HepG2 (cell line): ENCODE data around the gene CREG2. TPM values are rescaled to one million over a fixed set of nuclear protein-coding genes. Genes with fewer than 3 reads are reported as not detected.

Experiments
- ATAC-seq: fragments of 200-7000 bp; cut with Tn5 transposase; 3 replicates; pipeline ENCODE4 v1.9.1; 2020; ENCODE audit warnings: mild to moderate bottlenecking, moderate library complexity
- BruUV-seq: library from RNA; stranded (reverse); fragments of 400-500 nt; replicated peaks from 2 replicates; lab custom pipeline; 2021; lab: Mats Ljungman, UMichigan
- CTCF ChIA-PET: fragments of 300-600 bp; formaldehyde crosslinking; extraction: SDS; loops from one replicate; lab custom pipeline; 2021; ENCODE audit warnings: low total read pairs, inconsistent platforms, low intra/inter-chr PET ratio; lab: Yijun Ruan, JAX
- POLR2A ChIA-PET: fragments of 350-600 bp; sonication (Branson Sonifier 250); formaldehyde crosslinking; loops from one replicate; lab custom pipeline; 2020; ENCODE audit warnings: antibody characterized with exemption, inconsistent platforms; lab: Yijun Ruan, JAX
- DNase-seq: peaks from one replicate; pipeline ENCODE4 v3.0.0-alpha.2; 2015; ENCODE audit warnings: low spot score
- FAIRE-seq: peaks from 3 replicates; lab custom pipeline; 2011; peaks lifted over from hg19 to GRCh38; lab: Jason Lieb, UNC
- H2AFZ ChIP-seq: one replicate; pipeline ENCODE4 v1.6.1; 2011; ENCODE audit warnings: low read length, inconsistent platforms
- H3K27ac ChIP-seq: fragments of 300-600 bp; 3 replicates; pipeline ENCODE4 v1.8.0; 2011; ENCODE audit warnings: mixed run types, mild to moderate bottlenecking, mixed read lengths, low read length, inconsistent platforms; ENCODE audit not compliant: insufficient read depth; ENCODE audit errors: extremely low read length
- H3K27me3 ChIP-seq, 2 experiments: fragments of 200-600 bp in 1 of 2; 2 replicates in 1 of 2; 3 replicates in 1 of 2; pipeline versions ENCODE4 v1.6.0 to v1.8.0; 2011; ENCODE audit warnings: low read length in 2 of 2, mild to moderate bottlenecking in 2 of 2, moderate library complexity in 2 of 2, inconsistent platforms in 1 of 2; ENCODE audit not compliant: insufficient read depth in 2 of 2, control insufficient read depth in 1 of 2
- H3K36me3 ChIP-seq, 2 experiments: fragments of 200-600 bp in 1 of 2; replicated peaks in 1 of 2; 2 replicates in 1 of 2; 3 replicates in 1 of 2; pipeline versions ENCODE4 v1.5.1 to v1.8.0; 2011; ENCODE audit warnings: low read length in 2 of 2, inconsistent platforms in 1 of 2; ENCODE audit not compliant: insufficient read depth in 2 of 2, control insufficient read depth in 1 of 2
- H3K4me1 ChIP-seq: 2 replicates; pipeline ENCODE4 v1.5.1; 2012; ENCODE audit warnings: low read length, inconsistent platforms; ENCODE audit not compliant: insufficient read depth
- H3K4me2 ChIP-seq: 2 replicates; pipeline ENCODE4 v1.6.0; 2011; ENCODE audit warnings: low read depth, low read length, inconsistent platforms
- H3K4me3 ChIP-seq, 3 experiments: fragments of 200-600 bp in 1 of 3; sonication (generic), shearing (Covaris generic) in 1 of 3; replicated peaks in 1 of 3; 2 replicates each; pipeline ENCODE4 v1.5.1; 2011 to 2016; ENCODE audit warnings: low read length in 3 of 3, inconsistent platforms in 2 of 3, low read depth in 2 of 3, mild to moderate bottlenecking in 2 of 3, control low read depth in 1 of 3, mixed read lengths in 1 of 3; ENCODE audit not compliant: insufficient read depth in 1 of 3
- H3K79me2 ChIP-seq: one replicate; pipeline ENCODE4 v1.6.1; 2011; ENCODE audit warnings: low read length, inconsistent platforms; ENCODE audit not compliant: insufficient read depth
- H3K9ac ChIP-seq: 2 replicates; pipeline ENCODE4 v1.6.0; 2011; ENCODE audit warnings: mild to moderate bottlenecking, low read depth, low read length, inconsistent platforms; ENCODE audit not compliant: insufficient read depth
- H3K9me3 ChIP-seq: 2 replicates; pipeline ENCODE4 v1.5.1; 2012; ENCODE audit warnings: mild to moderate bottlenecking, low read length
- H4K20me1 ChIP-seq: 2 replicates; pipeline ENCODE4 v1.6.0; 2011; ENCODE audit warnings: inconsistent platforms, mild to moderate bottlenecking, low read length, moderate library complexity; ENCODE audit not compliant: insufficient read depth
- NFKB2 ChIP-seq: sonication (generic); formaldehyde crosslinking; IDR thresholded peaks from 2 replicates; pipeline ENCODE4 v1.4.0; 2020; ENCODE audit warnings: missing genetic modification reagents, borderline replicate concordance
- SALL1 ChIP-seq: sonication (generic); formaldehyde crosslinking; IDR thresholded peaks from 2 replicates; pipeline ENCODE4 v1.8.0; 2022; ENCODE audit warnings: mild to moderate bottlenecking, missing genetic modification reagents
- SMARCC2 ChIP-seq: fragments of 450-650 bp; IDR thresholded peaks from 2 replicates; pipeline ENCODE4 v1.6.1; 2017; ENCODE audit warnings: antibody characterized with exemption, mild to moderate bottlenecking
- ZNF547 ChIP-seq: sonication (generic); formaldehyde crosslinking; IDR thresholded peaks from 2 replicates; pipeline ENCODE4 v1.5.1; 2020; ENCODE audit warnings: mild to moderate bottlenecking, missing genetic modification reagents
- ZNF614 ChIP-seq: IDR thresholded peaks from 2 replicates; pipeline ENCODE4 v1.6.1; 2018; ENCODE audit warnings: missing biosample characterization, missing genetic modification reagents, inconsistent platforms, borderline replicate concordance
- ZNF761 ChIP-seq: sonication (generic); formaldehyde crosslinking; conservative IDR thresholded peaks from 2 replicates; pipeline ENCODE4 v1.4.0; 2020; ENCODE audit warnings: mild to moderate bottlenecking, missing genetic modification reagents
- WGBS: methylation state at CpG from one replicate; pipeline ENCODE4 v1.1.6; 2017; ENCODE audit warnings: low lambda C conversion rate; 5-methylcytosine and 5-hydroxymethylcytosine counted together
- in situ Hi-C: cut with HindIII; loops from 2 replicates; pipeline ENCODE4 v1.10.0; 2017; ENCODE audit warnings: low pct_unique_long_range_greater_than_20kb; ENCODE audit not compliant: extremely low pct_ligation_motif_present
- intact Hi-C: fragments of 100-400 bp; cut with micrococcal nuclease; formaldehyde crosslinking; loops from one replicate; pipeline ENCODE4 v1.10.0; 2022; ENCODE audit not compliant: unreplicated experiment
- polyA plus RNA-seq, 8 experiments: library from polyadenylated mRNA; depleted of rRNA in 3 of 8; stranded (reverse) in 7 of 8; unstranded in 1 of 8; fragments of >200 nt; fragmentation: Illumina TruSeq in 4 of 8; extraction: Trizol in 4 of 8; gene quantifications; 2 replicates each; pipeline versions ENCODE4 v1.2.1 to v1.2.3, GENCODE V29; 2011 to 2016; ENCODE audit warnings: low read depth in 4 of 8, missing spikeins in 1 of 8, mixed read lengths in 1 of 8; ENCODE audit not compliant: insufficient read depth in 1 of 8
- total RNA-seq, 5 experiments: library from RNA; depleted of rRNA; stranded (reverse); fragments of >200 nt; fragmentation: Illumina TruSeq; extraction: Trizol; gene quantifications; 2 replicates each; pipeline ENCODE4 v1.2.3, GENCODE V29; 2016; ENCODE audit warnings: low read depth in 1 of 5
- TF ChIP-seq, protein P1 (sequence below), 2 experiments: fragments of 450-650 bp in 1 of 2; sonication (generic) in 1 of 2; formaldehyde crosslinking in 1 of 2; IDR thresholded peaks; 2 replicates each; pipeline versions ENCODE4 v1.6.1 to v1.8.0; 2016 to 2022; ENCODE audit warnings: antibody characterized with exemption in 1 of 2, mild to moderate bottlenecking in 1 of 2, missing genetic modification reagents in 1 of 2

CREG2 gene
- total and polyA plus RNA-seq, 2 of the 13 experiments (the other 11 are each of a cell fraction or from before 2014, with no cell fraction given), result 0.18 to 0.26 TPM

- peak; percentile 98; the same call in 1 of the 2 replicates for TF ChIP-seq ZNF614 (CRISPR knock-in tag)
- TF ChIP-seq SMARCC2, result peak; percentile 31; the same call in 1 of the 2 replicates
- TF ChIP-seq ZNF761 (CRISPR knock-in tag), result peak; percentile 93
Observed at GRCh38 chr2:101308432-101309210, 78.7 kb downstream of the CREG2 start, which contains the start of gene RNF149 (continued).

DNA sequence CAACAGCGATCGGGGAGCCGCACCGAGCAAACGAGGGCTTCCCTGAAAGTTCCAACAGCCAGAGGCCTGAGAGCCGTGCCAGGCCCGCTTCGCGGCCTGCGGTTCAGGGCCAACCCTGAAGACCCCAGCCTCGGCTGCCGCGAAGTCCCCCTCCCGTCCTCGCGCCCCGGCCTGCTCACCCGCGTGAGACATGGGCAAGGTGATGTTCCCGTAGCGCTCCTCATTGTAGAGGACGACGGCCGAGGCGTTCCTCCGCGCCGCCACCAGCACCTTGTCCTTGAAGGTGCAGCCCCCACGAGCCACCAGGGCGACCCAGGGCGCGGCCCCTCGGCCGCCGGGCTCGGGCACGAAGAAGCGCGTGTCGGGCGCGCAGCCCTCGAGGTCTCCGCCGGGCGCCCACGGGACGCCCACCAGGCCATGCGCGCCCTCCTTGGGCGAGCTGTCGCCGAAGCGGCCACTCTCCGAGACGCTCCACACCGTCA lies 79.3 kb downstream of the CREG2 start:
- peak overlapping the region; percentile 85 for H3K27ac ChIP-seq
- ChIA-PET CTCF (no interaction called here), POLR2A (interaction anchor here (0.9 to 4.0 kb wide), 18 partner anchors 8 to 485 kb away, joined by 3 to 37 read pairs (median 5); partner anchors contain the start of gene CNOT11)
- no peaks in the 10 kb centered on the region for H3K9me3 ChIP-seq
- H3K79me2 ChIP-seq, result peaks cover 54% of the 10 kb centered on the region
- peaks cover 0 to 11% of the 10 kb centered on the region in 2 experiments; a peak in 1 of 5 replicates for H3K36me3 ChIP-seq
- H3K27me3 ChIP-seq, result no peaks in the 10 kb centered on the region; a peak in 1 of 5 replicates
- H3K9ac ChIP-seq, result peak overlapping the region; percentile 98
- no peak overlapping the region for H2AFZ ChIP-seq
- under 1% methylated on average over 20 of the region's 57 CpGs for WGBS
- no TSS peak for BruUV-seq
- H3K4me1 ChIP-seq, result peaks cover 71% of the 10 kb centered on the region
- H3K4me2 ChIP-seq, result peak overlapping the region; percentile 82
- DNase-seq, result no peak
- in situ Hi-C loops (no loop called here), intact Hi-C loops (loop anchor here (1.0 to 5.0 kb wide), 3 partner anchors 11 to 34 kb away; no protein-coding TSS in a partner anchor)
- no peak for FAIRE-seq
- ATAC-seq, result peak; percentile 15
- peak overlapping the region; percentile 76 to 95 (median 93) for H3K4me3 ChIP-seq
- H4K20me1 ChIP-seq, result peaks cover 38% of the 10 kb centered on the region
- no peak for TF ChIP-seq ZNF547
- TF ChIP-seq SALL1, result peak; percentile 16; the same call in 1 of the 2 replicates
- 0 out of 2 replicates have a peak, but pooled peaks have one; percentile 51 for TF ChIP-seq NFKB2 (CRISPR knock-in tag)
- TF ChIP-seq, protein P1, sequence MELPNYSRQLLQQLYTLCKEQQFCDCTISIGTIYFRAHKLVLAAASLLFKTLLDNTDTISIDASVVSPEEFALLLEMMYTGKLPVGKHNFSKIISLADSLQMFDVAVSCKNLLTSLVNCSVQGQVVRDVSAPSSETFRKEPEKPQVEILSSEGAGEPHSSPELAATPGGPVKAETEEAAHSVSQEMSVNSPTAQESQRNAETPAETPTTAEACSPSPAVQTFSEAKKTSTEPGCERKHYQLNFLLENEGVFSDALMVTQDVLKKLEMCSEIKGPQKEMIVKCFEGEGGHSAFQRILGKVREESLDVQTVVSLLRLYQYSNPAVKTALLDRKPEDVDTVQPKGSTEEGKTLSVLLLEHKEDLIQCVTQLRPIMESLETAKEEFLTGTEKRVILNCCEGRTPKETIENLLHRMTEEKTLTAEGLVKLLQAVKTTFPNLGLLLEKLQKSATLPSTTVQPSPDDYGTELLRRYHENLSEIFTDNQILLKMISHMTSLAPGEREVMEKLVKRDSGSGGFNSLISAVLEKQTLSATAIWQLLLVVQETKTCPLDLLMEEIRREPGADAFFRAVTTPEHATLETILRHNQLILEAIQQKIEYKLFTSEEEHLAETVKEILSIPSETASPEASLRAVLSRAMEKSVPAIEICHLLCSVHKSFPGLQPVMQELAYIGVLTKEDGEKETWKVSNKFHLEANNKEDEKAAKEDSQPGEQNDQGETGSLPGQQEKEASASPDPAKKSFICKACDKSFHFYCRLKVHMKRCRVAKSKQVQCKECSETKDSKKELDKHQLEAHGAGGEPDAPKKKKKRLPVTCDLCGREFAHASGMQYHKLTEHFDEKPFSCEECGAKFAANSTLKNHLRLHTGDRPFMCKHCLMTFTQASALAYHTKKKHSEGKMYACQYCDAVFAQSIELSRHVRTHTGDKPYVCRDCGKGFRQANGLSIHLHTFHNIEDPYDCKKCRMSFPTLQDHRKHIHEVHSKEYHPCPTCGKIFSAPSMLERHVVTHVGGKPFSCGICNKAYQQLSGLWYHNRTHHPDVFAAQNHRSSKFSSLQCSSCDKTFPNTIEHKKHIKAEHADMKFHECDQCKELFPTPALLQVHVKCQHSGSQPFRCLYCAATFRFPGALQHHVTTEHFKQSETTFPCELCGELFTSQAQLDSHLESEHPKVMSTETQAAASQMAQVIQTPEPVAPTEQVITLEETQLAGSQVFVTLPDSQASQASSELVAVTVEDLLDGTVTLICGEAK (IDR thresholded peaks at IDR 0.05), result no peak
- TF ChIP-seq, protein P1 (CRISPR knock-in tag; IDR thresholded peaks at IDR 0.05), result 0 out of 2 replicates have a peak, but pooled peaks have one; percentile 16
